ENCODE measurements around the gene CCL17. TPM values are rescaled to one million over a fixed set of nuclear protein-coding genes. Genes with fewer than 3 reads are reported as not detected.

The CCL17 gene
- total RNA-seq, 2 donors from 2014 or later, result not detected

- intact Hi-C loops (cut with DNase I), result no loop called here
- TF ChIP-seq POLR2AphosphoS5 (IDR thresholded peaks at IDR 0.05) (peak; percentile 35), POLR2A (IDR thresholded peaks at IDR 0.05) (no peak)
- Histone ChIP-seq H3K27me3 (replicated peaks; ENCODE audit: insufficient read depth) (no peaks in the 10 kb centered on the region), H3K4me3 (no peak overlapping the region), H3K27ac (peak overlapping the region; percentile 14 to 24), H3K9me3 (no peaks in the 10 kb centered on the region), H3K36me3 (no peaks in the 10 kb centered on the region), H3K4me1 (replicated peaks) (no peaks in the 10 kb centered on the region)
- DNase-seq (ENCODE audit: low spot score), result peak; percentile 23
- 50% methylated on average over 7 of the region's 8 CpGs for WGBS
Observed at GRCh38 chr16:57383276-57384247, 21.0 kb upstream of the CCL17 start.

GRCh38 chr16:57384248-57385070, 20.1 kb upstream of the CCL17 start:
- peak overlapping the region; percentile 14 to 24 for H3K27ac ChIP-seq
- H3K9me3 ChIP-seq, result no peaks in the 10 kb centered on the region
- intact Hi-C loops (cut with DNase I), result no loop called here
- TF ChIP-seq POLR2AphosphoS5 (IDR thresholded peaks at IDR 0.05) (no peak), CTCF (IDR thresholded peaks at IDR 0.05) (no peak), POLR2A (IDR thresholded peaks at IDR 0.05) (no peak)
- DNase-seq (ENCODE audit: low spot score), result no peak
- H3K27me3 ChIP-seq (replicated peaks; ENCODE audit: insufficient read depth), result no peaks in the 10 kb centered on the region
- H3K4me3 ChIP-seq, result no peak overlapping the region
- H3K36me3 ChIP-seq, result no peaks in the 10 kb centered on the region
- WGBS, result 64% methylated on average over 11 of the region's 11 CpGs
- H3K4me1 ChIP-seq (replicated peaks), result no peaks in the 10 kb centered on the region

- TF ChIP-seq POLR2AphosphoS5 (IDR thresholded peaks at IDR 0.05), result no peak
- H3K27ac ChIP-seq, result no peak overlapping the region
- 83% methylated on average over 5 of the region's 5 CpGs for WGBS
Observed at GRCh38 chr16:57385083-57385482, 19.5 kb upstream of the CCL17 start.

GRCh38 chr16:57386381-57386951, 18.1 kb upstream of the CCL17 start:
- 58% methylated on average over 5 of the region's 5 CpGs for WGBS
- H3K4me1 ChIP-seq (replicated peaks), result no peaks in the 10 kb centered on the region
- no peak for DNase-seq (ENCODE audit: low spot score)
- intact Hi-C loops (cut with DNase I), result no loop called here
- no peaks in the 10 kb centered on the region for H3K9me3 ChIP-seq
- H3K27ac ChIP-seq, result no peak overlapping the region
- no peak overlapping the region for H3K4me3 ChIP-seq
- TF ChIP-seq POLR2A (IDR thresholded peaks at IDR 0.05) (no peak), POLR2AphosphoS5 (IDR thresholded peaks at IDR 0.05) (no peak), CTCF (IDR thresholded peaks at IDR 0.05) (no peak)
- no peaks in the 10 kb centered on the region for H3K36me3 ChIP-seq
- no peaks in the 10 kb centered on the region for H3K27me3 ChIP-seq (replicated peaks; ENCODE audit: insufficient read depth)

More at GRCh38 chr16:57385083-57385482, 19.5 kb upstream of the CCL17 start:
- intact Hi-C loops (cut with DNase I), result no loop called here
- H3K36me3 ChIP-seq, result no peaks in the 10 kb centered on the region
- DNase-seq (ENCODE audit: low spot score), result no peak
- H3K4me1 ChIP-seq (replicated peaks), result no peaks in the 10 kb centered on the region
- no peaks in the 10 kb centered on the region for H3K27me3 ChIP-seq (replicated peaks; ENCODE audit: insufficient read depth)
- H3K9me3 ChIP-seq, result no peaks in the 10 kb centered on the region
- no peak overlapping the region for H3K4me3 ChIP-seq

GRCh38 chr16:57387598-57388354, 16.8 kb upstream of the CCL17 start:
- Histone ChIP-seq H3K4me1 (replicated peaks) (no peaks in the 10 kb centered on the region), H3K4me3 (no peak overlapping the region), H3K27me3 (replicated peaks; ENCODE audit: insufficient read depth) (no peaks in the 10 kb centered on the region), H3K36me3 (no peaks in the 10 kb centered on the region), H3K27ac (no peak overlapping the region), H3K9me3 (no peaks in the 10 kb centered on the region)
- TF ChIP-seq CTCF (IDR thresholded peaks at IDR 0.05), result no peak
- no peak for TF ChIP-seq POLR2AphosphoS5 (IDR thresholded peaks at IDR 0.05)
- no peak for TF ChIP-seq POLR2A (IDR thresholded peaks at IDR 0.05)
- WGBS, result 82% methylated on average over 3 of the region's 3 CpGs
- intact Hi-C loops (cut with DNase I), result no loop called here
- DNase-seq (ENCODE audit: low spot score), result no peak

All from prostate gland (tissue), 2 donors.